ENCODE data around the gene DMBX1.

- TF ChIP-seq CTCF (IDR thresholded peaks at IDR 0.05 in 8 of 11, conservative IDR thresholded peaks at IDR 0.05 in 3 of 11) (no peak), POLR2A (IDR thresholded peaks at IDR 0.05) (no peak)
Measured at GRCh38 chr1:46471848-46472492, 17.7 kb upstream of the DMBX1 start.
